ENCODE measurements around the gene BAIAP3.

BAIAP3 gene

DNA sequence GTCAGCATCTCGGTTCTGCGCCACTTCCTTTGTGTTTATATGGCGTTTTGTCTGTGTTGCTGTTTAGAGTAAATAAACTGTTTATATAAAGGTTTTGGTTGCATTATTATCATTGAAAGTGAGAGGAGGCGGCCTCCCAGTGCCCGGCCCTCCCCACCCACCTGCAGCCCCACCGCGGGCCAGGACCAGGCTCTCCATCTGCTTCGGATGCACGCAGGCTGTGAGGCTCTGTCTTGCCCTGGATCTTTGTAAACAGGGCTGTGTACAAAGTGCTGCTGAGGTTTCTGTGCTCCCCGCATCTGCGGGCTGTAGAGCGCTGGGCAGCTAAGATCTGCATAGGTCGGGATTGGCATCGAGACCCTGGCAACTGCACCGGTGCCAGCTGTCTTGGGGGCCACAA is 8.2 kb upstream of the BAIAP3 start:
- TF ChIP-seq EZH2phosphoT487 (IDR thresholded peaks at IDR 0.05; ENCODE audit: borderline replicate concordance, low read length) (no peak), CTCF (IDR thresholded peaks at IDR 0.05; ENCODE audit: low read depth, low read length, poor library complexity, severe bottlenecking) (no peak)
- H3K36me3 ChIP-seq (ENCODE audit: control insufficient read depth, low read length), result peaks cover 30% of the 10 kb centered on the region

GRCh38 chr16:1325673-1326371 is 7.6 kb upstream of the BAIAP3 start:
- Histone ChIP-seq H3F3A (ENCODE audit: control insufficient read depth, insufficient read depth) (peaks cover 4% of the 10 kb centered on the region), H3K9me2 (replicated peaks; ENCODE audit: control insufficient read depth, low read length) (no peaks in the 10 kb centered on the region), H3K4me2 (ENCODE audit: low read length) (no peak overlapping the region), H3K27ac (ENCODE audit: low read depth, low read length) (no peak overlapping the region), H3K9me3 (ENCODE audit: control insufficient read depth, insufficient read depth, low read length) (peaks cover 7% of the 10 kb centered on the region; the same call in 1 of the 2 replicates), H3K4me1 (ENCODE audit: control insufficient read depth, low read length) (no peaks in the 10 kb centered on the region), H3K36me3 (ENCODE audit: control insufficient read depth, low read length) (peaks cover 25% of the 10 kb centered on the region), H4K20me1 (ENCODE audit: control insufficient read depth, insufficient read depth, low read depth, low read length) (no peaks in the 10 kb centered on the region), H3K79me2 (ENCODE audit: control insufficient read depth, low read length) (no peaks in the 10 kb centered on the region), H3K27me3 (ENCODE audit: control insufficient read depth, low read length) (no peaks in the 10 kb centered on the region), H3K4me3 (ENCODE audit: low read length) (no peak overlapping the region)
- TF ChIP-seq EZH2phosphoT487 (IDR thresholded peaks at IDR 0.05; ENCODE audit: borderline replicate concordance, low read length) (no peak), CTCF (IDR thresholded peaks at IDR 0.05; ENCODE audit: low read depth, low read length, poor library complexity, severe bottlenecking) (no peak)

More for the DNA sequence above, 8.2 kb upstream of the BAIAP3 start:
- Histone ChIP-seq H4K20me1 (ENCODE audit: control insufficient read depth, insufficient read depth, low read depth, low read length) (no peaks in the 10 kb centered on the region), H3K4me3 (ENCODE audit: low read length) (no peak overlapping the region), H3K9me3 (ENCODE audit: control insufficient read depth, insufficient read depth, low read length) (peaks cover 4% of the 10 kb centered on the region; the same call in 1 of the 2 replicates), H3F3A (ENCODE audit: control insufficient read depth, insufficient read depth) (peaks cover 4% of the 10 kb centered on the region), H3K27ac (ENCODE audit: low read depth, low read length) (no peak overlapping the region), H3K4me1 (ENCODE audit: control insufficient read depth, low read length) (no peaks in the 10 kb centered on the region), H3K79me2 (ENCODE audit: control insufficient read depth, low read length) (no peaks in the 10 kb centered on the region), H3K4me2 (ENCODE audit: low read length) (no peak overlapping the region), H3K9me2 (replicated peaks; ENCODE audit: control insufficient read depth, low read length) (no peaks in the 10 kb centered on the region), H3K27me3 (ENCODE audit: control insufficient read depth, low read length) (no peaks in the 10 kb centered on the region)

GRCh38 chr16:1326391-1326790 is 7.1 kb upstream of the BAIAP3 start:
- no peaks in the 10 kb centered on the region for H3K79me2 ChIP-seq (ENCODE audit: control insufficient read depth, low read length)
- no peak overlapping the region for H3K27ac ChIP-seq (ENCODE audit: low read depth, low read length)
- H3K9me3 ChIP-seq (ENCODE audit: control insufficient read depth, insufficient read depth, low read length), result peaks cover 7% of the 10 kb centered on the region; the same call in 1 of the 2 replicates
- no peak overlapping the region for H3K4me3 ChIP-seq (ENCODE audit: low read length)
- H3K4me1 ChIP-seq (ENCODE audit: control insufficient read depth, low read length), result peaks cover 3% of the 10 kb centered on the region
- no peaks in the 10 kb centered on the region for H3K9me2 ChIP-seq (replicated peaks; ENCODE audit: control insufficient read depth, low read length)
- peaks cover 19% of the 10 kb centered on the region; the same call in 1 of the 2 replicates for H3K36me3 ChIP-seq (ENCODE audit: control insufficient read depth, low read length)
- H3K27me3 ChIP-seq (ENCODE audit: control insufficient read depth, low read length), result peaks cover 1% of the 10 kb centered on the region; the same call in 1 of the 2 replicates
- TF ChIP-seq EZH2phosphoT487 (IDR thresholded peaks at IDR 0.05; ENCODE audit: borderline replicate concordance, low read length), result no peak
- no peak for TF ChIP-seq CTCF (IDR thresholded peaks at IDR 0.05; ENCODE audit: low read depth, low read length, poor library complexity, severe bottlenecking)
- peaks cover 4% of the 10 kb centered on the region for H3F3A ChIP-seq (ENCODE audit: control insufficient read depth, insufficient read depth)
- no peak overlapping the region for H3K4me2 ChIP-seq (ENCODE audit: low read length)
- no peaks in the 10 kb centered on the region for H4K20me1 ChIP-seq (ENCODE audit: control insufficient read depth, insufficient read depth, low read depth, low read length)

All from DOHH2 (cell line).